DMS153 (cell line): ENCODE measurements around the gene NEK6.

ENCODE experiments used
- DNase-seq: peaks from one replicate; lab custom pipeline; 2025; lab: John Stamatoyannopoulos, UW

NEK6 gene

DNA sequence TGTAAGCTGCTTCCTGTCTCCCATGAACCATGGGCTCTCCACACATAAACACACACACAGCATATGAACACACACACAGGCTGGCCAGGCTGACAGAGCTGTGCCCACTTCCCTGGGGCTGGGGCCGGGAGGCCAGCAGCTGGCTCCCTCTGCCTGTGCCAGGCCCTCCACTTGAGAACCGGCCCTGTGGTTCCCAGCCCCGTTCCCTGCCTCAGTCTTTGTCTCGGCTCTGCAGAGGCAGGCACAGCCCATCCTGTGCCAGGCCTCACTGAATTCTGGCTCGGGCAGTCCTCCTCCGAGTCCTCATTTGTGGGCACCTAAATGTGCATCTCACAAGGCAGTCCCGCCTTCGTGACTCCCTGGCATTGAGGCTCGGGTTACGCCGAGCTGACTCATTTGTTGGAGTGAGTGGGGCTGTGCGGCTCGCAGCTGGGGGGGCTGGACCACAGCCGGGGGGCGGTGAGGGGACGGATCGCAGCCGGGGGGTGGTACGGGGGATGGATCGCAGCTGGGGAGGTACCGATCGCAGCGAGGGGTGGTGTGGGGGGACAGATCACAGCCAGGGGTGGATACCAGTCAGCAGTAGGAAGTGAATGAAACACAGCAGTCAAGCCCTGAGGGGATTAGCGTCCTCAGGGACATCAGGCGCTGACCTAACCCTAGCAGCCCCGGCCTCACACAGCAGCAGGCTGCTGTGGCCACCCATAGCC is 85.2 kb downstream of the NEK6 start:
- DNase-seq, result peak; percentile 63

DNA sequence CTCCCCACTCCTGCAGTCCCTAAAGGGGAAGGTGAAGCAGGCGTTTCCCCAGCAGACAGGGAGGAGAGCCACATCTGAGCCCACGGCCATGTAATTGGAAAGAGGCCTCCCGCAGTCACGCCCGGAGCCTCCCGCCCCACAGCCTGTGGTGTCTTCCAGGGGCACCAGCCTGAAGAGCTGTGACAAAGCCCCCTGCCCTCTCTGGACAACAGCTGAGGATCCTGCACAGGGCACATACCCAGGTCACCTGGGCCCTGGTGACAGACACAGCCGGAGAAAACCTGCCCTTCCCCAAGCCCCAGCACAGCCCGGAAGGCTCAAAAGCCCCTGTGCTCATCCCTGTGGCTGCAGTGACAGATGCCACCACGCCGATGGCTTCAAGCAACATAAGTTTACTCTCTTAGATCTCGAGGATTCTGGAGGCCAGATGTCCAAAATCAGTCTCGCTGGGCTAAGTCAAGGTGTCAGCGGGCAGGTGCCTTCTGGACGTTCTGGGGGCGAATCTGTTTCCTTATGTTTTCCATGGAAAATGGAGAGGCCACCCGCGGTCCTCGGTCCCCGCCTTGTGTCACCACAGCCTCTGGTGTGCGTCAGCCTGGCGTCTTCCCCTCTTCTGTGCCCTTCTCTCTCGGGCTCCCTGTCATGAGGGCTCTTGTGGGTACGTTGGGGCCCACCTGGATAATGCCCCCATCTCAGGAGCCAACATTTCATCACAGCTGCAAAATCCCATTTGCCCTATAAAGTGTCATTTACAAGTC is 86.0 kb downstream of the NEK6 start:
- no peak for DNase-seq

GRCh38 chr9:124344291-124345050 is 86.7 kb downstream of the NEK6 start:
- DNase-seq, result no peak

DNA sequence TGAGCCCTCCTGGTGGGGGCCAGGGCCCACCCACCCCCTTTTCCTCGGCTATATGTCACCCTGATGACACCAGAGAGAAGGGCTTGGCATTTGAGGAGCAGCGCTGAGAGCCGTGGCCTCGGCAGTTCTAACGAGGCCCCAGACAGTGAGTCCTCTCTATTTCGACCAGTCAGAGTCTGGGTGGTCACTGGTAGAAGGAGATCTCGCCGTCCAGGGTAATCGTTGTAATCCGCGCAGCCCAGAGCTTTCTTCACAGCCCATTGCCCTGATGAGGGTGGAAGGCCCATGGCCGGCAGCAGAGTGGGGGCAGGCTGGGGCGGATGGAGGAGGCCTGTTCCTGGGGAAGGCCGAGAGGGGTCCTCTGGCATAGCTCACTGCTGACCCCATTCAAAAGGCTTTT is 87.3 kb downstream of the NEK6 start:
- no peak for DNase-seq

DNA sequence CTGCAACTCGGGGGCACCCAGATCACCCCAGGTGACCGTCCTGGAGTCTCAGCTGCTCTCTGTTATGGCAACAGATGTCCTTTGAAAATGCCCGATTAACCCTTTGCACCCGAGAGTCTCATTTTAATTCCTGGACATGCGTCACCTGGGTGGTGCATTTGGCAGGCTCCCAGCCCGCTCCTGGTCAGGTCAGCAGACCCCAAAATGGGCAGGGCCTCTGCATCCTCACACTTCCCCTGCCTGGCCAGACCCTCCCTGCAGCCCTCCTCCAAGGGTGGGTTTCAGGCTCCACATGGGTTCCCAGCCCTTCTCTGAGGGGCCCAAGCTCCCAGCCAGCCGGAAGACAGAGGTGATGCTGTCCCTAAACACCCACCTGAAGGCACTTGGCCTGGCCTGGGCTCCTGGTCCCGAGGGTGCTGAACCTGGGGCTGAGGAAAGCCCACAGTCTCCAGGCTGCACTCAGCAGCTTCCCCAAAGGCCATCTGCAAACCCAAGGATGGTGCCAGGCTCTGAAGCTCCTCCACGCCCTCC is 88.1 kb downstream of the NEK6 start:
- no peak for DNase-seq

GRCh38 chr9:124346347-124347163 is 88.8 kb downstream of the NEK6 start:
- no peak for DNase-seq

DNA sequence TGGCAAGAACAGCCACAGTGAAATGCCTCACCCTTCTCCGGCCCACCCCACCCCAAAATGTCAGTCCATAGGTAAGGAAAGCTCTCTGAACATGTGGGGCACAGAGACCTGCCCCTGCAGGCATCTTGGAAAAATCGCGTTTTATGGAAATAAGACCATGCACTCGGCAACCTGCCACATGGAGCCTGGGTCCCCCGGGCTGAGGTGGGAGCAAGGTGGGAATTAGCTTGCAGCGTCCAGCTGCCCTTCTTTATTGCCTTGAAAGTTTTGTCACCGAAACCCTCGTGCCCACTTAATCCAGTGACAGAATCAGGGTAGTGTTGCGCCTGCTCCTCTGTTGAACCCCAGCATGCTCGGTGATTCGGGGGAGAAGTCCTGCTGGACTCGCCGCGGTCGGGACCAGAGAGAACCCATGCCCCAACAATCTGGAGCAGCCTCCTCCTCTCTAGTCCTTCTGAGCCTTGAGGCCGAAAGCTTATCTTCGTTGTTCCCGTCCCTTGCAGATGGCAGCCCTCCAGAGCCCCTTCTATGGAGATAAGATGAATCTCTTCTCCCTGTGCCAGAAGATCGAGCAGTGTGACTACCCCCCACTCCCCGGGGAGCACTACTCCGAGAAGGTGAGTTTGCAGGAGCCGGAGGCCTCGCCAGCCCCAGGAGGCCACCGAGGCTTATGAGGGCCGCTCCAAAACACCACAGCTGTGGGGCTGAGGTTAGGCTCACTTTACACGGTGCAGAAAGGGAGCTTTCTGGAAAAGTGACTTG is 89.6 kb downstream of the NEK6 start:
- no peak for DNase-seq

DNA sequence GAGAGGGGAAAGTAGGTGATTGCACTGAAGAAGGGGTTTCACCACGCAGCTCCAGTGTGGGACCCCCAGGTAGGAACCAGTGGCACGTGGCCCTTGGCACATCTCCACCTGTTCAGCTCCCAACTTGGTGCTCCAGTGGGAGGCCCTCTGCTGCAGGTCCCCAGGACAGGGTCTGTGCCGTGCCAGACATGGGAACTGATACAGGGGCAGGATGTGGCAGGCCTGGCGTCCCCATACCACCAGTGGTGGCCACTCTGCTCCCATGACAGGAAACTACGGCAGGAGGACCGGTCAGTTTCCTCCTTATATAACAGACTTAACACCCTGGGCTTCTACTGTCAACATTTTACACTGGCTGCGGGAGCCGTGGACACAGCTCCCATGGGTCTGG is 90.2 kb downstream of the NEK6 start:
- DNase-seq, result no peak

DNA sequence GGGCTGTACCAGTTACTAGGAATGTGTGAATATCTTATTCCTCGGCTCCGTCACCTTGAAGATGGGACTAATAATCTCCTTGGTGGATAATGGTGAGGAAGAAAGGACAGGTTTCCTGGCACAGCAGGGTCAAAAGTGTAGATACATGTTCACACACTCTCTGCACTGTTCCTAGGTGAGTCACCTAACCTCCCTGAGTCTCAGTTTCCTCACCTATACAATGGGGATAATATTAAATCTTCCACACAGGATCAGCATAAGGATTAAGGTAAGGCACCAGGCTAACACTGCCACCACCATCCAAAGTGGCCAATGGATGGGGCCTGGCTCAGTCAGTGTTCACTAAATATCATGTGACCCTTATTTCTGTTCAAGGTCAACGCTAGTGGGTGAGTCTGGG is 90.6 kb downstream of the NEK6 start:
- DNase-seq, result no peak

DNA sequence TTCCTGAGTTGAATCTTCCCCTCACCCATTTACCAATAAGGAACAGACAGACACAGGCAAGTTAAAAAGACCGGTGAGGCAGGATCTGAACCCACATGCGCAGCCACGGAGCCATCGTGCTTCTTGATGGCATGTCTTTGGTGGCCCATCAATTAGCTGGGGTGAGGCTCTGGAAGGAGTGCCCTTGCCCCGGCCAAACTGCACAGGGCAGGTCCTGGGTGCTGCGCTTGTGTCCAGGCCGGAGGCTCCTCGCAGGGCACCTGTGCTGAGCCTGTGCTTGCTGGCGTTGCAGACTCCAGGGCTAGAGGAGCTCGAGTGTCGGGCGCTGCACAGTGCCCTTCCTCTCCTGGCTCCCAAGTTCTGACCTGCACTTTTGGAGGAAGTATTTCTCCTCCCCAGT is 91.1 kb downstream of the NEK6 start:
- no peak for DNase-seq

- DNase-seq, result no peak
Observed at GRCh38 chr9:124349267-124349666, 91.5 kb downstream of the NEK6 start.

DNA sequence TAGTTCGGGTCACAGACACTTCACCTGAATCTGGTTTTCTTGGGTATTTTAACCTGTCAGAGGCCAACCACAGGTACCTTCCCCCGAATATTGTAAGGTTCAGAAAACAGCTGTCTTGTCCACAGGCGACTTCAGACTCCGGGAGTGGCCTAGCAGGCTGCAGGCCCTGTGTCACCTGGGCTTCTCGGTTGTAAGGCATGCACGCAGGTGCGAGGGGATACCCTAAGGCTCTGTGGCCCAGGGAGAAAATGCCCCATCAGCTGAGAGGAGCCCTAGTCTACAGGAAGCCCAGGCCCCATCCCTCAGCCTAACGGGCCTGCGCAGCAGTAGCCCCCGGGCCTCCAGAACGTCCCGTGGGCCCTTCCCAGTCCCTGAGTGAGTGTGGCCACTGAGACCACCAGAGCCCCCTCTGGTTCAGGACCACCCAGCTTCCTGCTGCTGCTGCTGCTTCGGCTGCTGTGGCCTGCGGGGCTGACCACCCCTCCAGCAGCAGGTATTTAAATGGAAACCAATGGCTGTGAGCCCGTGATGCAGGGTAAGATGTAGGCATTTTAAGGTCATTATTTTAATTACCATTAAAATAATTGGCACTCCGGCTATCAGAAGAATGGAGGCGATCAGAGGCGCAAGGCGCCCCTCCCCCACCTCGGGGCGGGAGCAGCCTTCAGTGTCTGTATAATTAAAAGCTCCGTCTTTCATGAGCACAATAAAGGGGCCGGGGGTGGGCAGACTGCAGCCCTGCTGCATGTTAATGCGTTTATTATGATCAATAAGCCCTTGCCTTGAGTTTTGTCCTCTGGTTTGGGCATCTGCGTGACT is 92.1 kb downstream of the NEK6 start:
- DNase-seq, result no peak

DNA sequence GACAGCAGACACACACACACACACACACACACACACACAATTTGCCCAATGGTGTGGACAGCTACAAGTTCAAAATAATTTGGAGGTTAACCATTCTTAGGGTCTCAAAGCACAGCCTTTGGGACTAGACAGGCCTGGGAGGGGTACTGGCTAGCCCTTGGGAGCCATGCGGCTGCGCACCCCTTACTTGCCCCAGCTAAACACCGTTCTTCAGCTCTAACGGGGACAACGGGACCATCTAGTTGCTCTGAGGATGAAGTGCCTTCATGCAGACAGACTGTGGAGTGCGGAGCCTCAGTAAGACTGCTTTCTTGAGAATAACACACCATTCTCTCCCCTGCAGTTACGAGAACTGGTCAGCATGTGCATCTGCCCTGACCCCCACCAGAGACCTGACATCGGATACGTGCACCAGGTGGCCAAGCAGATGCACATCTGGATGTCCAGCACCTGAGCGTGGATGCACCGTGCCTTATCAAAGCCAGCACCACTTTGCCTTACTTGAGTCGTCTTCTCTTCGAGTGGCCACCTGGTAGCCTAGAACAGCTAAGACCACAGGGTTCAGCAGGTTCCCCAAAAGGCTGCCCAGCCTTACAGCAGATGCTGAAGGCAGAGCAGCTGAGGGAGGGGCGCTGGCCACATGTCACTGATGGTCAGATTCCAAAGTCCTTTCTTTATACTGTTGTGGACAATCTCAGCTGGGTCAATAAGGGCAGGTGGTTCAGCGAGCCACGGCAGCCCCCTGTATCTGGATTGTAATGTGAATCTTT is 92.9 kb downstream of the NEK6 start:
- no peak for DNase-seq

GRCh38 chr9:124351672-124352468 is 94.1 kb downstream of the NEK6 start:
- no peak for DNase-seq

- no peak for DNase-seq
Observed at GRCh38 chr9:124352616-124353015, 94.9 kb downstream of the NEK6 start.

DNA sequence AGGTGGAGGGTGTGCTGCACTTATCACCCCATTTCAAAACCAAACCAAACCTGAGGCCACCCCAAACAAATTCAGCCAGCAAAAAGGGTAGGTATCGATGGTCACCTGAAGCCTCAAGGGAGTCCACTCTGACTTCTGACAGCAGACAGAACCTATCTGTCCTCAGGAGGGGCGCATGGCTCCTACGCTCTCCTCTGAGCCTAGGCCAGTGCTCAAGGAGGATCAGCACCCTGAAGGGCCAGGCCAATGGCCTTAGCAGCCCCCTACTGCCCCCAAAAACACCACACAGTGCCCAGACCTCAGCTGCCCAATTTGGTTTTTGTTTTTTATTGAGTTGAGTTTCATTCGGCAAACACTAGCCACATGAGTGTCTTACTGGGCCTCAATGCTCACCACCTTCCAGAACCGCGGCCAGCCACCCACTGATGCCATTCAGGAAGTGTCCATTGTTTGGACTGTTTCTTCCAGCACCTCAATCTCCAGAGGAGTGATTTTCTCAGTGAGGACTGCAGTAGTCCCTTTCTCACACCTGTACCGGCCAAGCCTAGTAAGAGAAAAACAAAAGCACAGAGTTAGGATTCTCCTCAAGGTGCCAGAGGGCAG is 95.5 kb downstream of the NEK6 start:
- no peak for DNase-seq

DNA sequence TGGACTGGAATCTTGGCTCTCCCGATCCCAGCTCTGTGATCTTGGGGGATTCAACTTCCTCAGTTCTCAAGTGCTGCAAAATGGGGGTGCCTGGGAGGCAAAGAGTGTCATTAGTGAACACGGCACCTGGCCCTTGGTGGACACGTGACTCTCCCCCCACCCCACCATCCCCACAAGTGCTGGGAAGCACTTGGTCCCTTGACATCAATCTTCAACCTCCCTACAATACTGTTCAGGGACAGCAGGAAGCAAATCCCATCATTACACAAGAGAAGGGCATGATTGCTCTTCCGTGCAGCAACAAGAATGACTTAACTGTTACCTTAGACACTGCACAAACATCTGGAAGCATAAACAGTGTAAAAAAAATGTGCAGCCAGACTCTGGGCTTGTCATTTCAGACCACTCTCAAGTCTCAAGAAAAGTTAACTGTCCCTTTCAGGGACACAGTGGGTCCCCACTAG is 96.1 kb downstream of the NEK6 start:
- no peak for DNase-seq
